Gastrocnemius medialis (tissue), 4 donors: ENCODE measurements around the gene CCDC186.

Source experiments
- CTCF ChIP-seq, 5 experiments: fragments of 450-650 bp in 3 of 5; fragments of 200-600 bp in 2 of 5; sonication (generic) in 2 of 5; IDR thresholded peaks in 4 of 5; conservative IDR thresholded peaks in 1 of 5; 1 replicate in 4 of 5; 2 replicates in 1 of 5; pipeline ENCODE4 v1.5.1; 2016 to 2019; ENCODE audit warnings: antibody characterized with exemption in 5 of 5, mild to moderate bottlenecking in 3 of 5, moderate library complexity in 3 of 5
- POLR2A ChIP-seq, 2 donors: fragments of 450-650 bp; IDR thresholded peaks; one replicate each; pipeline ENCODE4 v1.6.1; 2017; ENCODE audit warnings: antibody characterized with exemption in 2 of 2, mild to moderate bottlenecking in 2 of 2, moderate library complexity in 2 of 2

- no peak for TF ChIP-seq POLR2A (IDR thresholded peaks at IDR 0.05)
- TF ChIP-seq CTCF (IDR thresholded peaks at IDR 0.05 in 4 of 5, conservative IDR thresholded peaks at IDR 0.05 in 1 of 5), result no peak
Measured at GRCh38 chr10:114157912-114158311, 16.1 kb downstream of the CCDC186 start.
